Endothelial cell of umbilical vein (primary cell): ENCODE data around the gene PTGER2. TPM values are rescaled to one million over a fixed set of nuclear protein-coding genes. Genes with fewer than 3 reads are reported as not detected.

Experiments
- BruUV-seq: library from RNA; stranded (reverse); fragments of 400-500 nt; replicated peaks from 2 replicates; lab custom pipeline; 2021; lab: Mats Ljungman, UMichigan
- CTCF ChIA-PET: fragments of 300-600, 350-600 bp; sonication (Branson Sonifier 250); formaldehyde crosslinking; loops from one replicate; lab custom pipeline; 2021; ENCODE audit warnings: antibody characterized with exemption, inconsistent platforms; lab: Charles Lee
- POLR2A ChIA-PET: fragments of 300-600, 350-600 bp; sonication (Branson Sonifier 250); formaldehyde crosslinking; loops from one replicate; lab custom pipeline; 2021; ENCODE audit warnings: antibody characterized with exemption, inconsistent platforms; lab: Charles Lee
- DNase-seq: peaks from one replicate; pipeline ENCODE4 v3.0.0-alpha.2; 2011; ENCODE audit warnings: low read depth, low spot score
- FAIRE-seq: peaks from 2 replicates; lab custom pipeline; 2011; peaks lifted over from hg19 to GRCh38; lab: Jason Lieb, UNC
- H2AFZ ChIP-seq: 2 replicates; pipeline ENCODE4 v1.6.0; 2012; ENCODE audit warnings: low read depth, low read length, control low read depth, inconsistent platforms
- H3K27ac ChIP-seq: 2 replicates; pipeline ENCODE4 v1.5.1; 2011; ENCODE audit warnings: low read depth, mild to moderate bottlenecking, control low read depth, low read length, moderate library complexity; ENCODE audit not compliant: insufficient read depth
- H3K27me3 ChIP-seq, 2 experiments: 2 replicates each; pipeline versions ENCODE4 v1.6.0 to v1.6.1; 2011; ENCODE audit warnings: low read length in 2 of 2, mixed read lengths in 1 of 2; ENCODE audit not compliant: control insufficient read depth in 2 of 2, insufficient read depth in 2 of 2
- H3K36me3 ChIP-seq, 2 experiments: 2 replicates in 1 of 2; 3 replicates in 1 of 2; pipeline ENCODE4 v1.5.1; 2011; ENCODE audit warnings: low read length in 2 of 2, mild to moderate bottlenecking in 1 of 2, moderate library complexity in 1 of 2; ENCODE audit not compliant: control insufficient read depth in 2 of 2, insufficient read depth in 2 of 2; ENCODE audit errors: extremely low read depth in 1 of 2
- H3K4me1 ChIP-seq: 3 replicates; pipeline ENCODE4 v1.5.1; 2011; ENCODE audit warnings: mild to moderate bottlenecking, low read length; ENCODE audit not compliant: control insufficient read depth, insufficient read depth; ENCODE audit errors: extremely low read depth
- H3K4me2 ChIP-seq: 2 replicates; pipeline ENCODE4 v1.6.1; 2011; ENCODE audit warnings: low read length, control low read depth, mixed read lengths; ENCODE audit not compliant: insufficient read depth
- H3K4me3 ChIP-seq, 3 experiments: fragments of 200-600 bp in 1 of 3; sonication (generic), shearing (Covaris generic) in 1 of 3; replicated peaks in 1 of 3; 2 replicates each; pipeline ENCODE4 v1.5.1; 2011 to 2016; ENCODE audit warnings: control low read depth in 3 of 3, low read length in 3 of 3, mild to moderate bottlenecking in 2 of 3, inconsistent platforms in 1 of 3, low read depth in 1 of 3, moderate library complexity in 1 of 3; ENCODE audit not compliant: insufficient read depth in 1 of 3
- H3K79me2 ChIP-seq: 2 replicates; pipeline ENCODE4 v1.6.0; 2012; ENCODE audit warnings: low read length, inconsistent platforms; ENCODE audit not compliant: control insufficient read depth, insufficient read depth
- H3K9ac ChIP-seq: replicated peaks from 2 replicates; pipeline ENCODE3; 2011; ENCODE audit warnings: low read length, control low read depth; ENCODE audit not compliant: insufficient read depth; ENCODE audit errors: extremely low read depth
- H3K9me1 ChIP-seq: replicated peaks from 3 replicates; pipeline ENCODE4 v1.6.0; 2011; ENCODE audit warnings: mild to moderate bottlenecking, low read length; ENCODE audit not compliant: control insufficient read depth, insufficient read depth; ENCODE audit errors: extremely low read depth
- H3K9me3 ChIP-seq: replicated peaks from 2 replicates; pipeline ENCODE4 v1.5.1; 2012; ENCODE audit warnings: low read length, inconsistent platforms; ENCODE audit not compliant: control insufficient read depth, insufficient read depth
- H4K20me1 ChIP-seq: replicated peaks from 2 replicates; pipeline ENCODE3; 2011; ENCODE audit warnings: mild to moderate bottlenecking, low read length; ENCODE audit not compliant: control insufficient read depth, insufficient read depth; ENCODE audit errors: extremely low read depth
- CTCF ChIP-seq, 2 donors: IDR thresholded peaks; 1 replicate in 1 of 2; 2 replicates in 1 of 2; pipeline ENCODE4 v1.5.1; 2011; ENCODE audit warnings: low read length in 2 of 2, mild to moderate bottlenecking in 2 of 2, moderate library complexity in 2 of 2, control low read depth in 1 of 2, inconsistent platforms in 1 of 2, low read depth in 1 of 2; ENCODE audit not compliant: insufficient read depth in 1 of 2; ENCODE audit errors: extremely low read depth in 1 of 2
- EZH2 ChIP-seq: IDR thresholded peaks from 2 replicates; pipeline ENCODE4 v1.6.1; 2012; ENCODE audit warnings: borderline replicate concordance, low read depth, mild to moderate bottlenecking, moderate library complexity, low read length, inconsistent platforms; ENCODE audit not compliant: severe bottlenecking
- FOS ChIP-seq: IDR thresholded peaks from 2 replicates; pipeline ENCODE4 v1.6.1; 2011; ENCODE audit warnings: mild to moderate bottlenecking, low read length, moderate library complexity, borderline replicate concordance; ENCODE audit not compliant: insufficient read depth
- GATA2 ChIP-seq: IDR thresholded peaks from 2 replicates; pipeline ENCODE4 v1.7.0; 2011; ENCODE audit warnings: low read depth, mild to moderate bottlenecking, moderate library complexity, mixed read lengths, low read length; ENCODE audit not compliant: insufficient read length, insufficient read depth
- JUN ChIP-seq: IDR thresholded peaks from 2 replicates; pipeline ENCODE4 v1.6.1; 2011; ENCODE audit warnings: borderline replicate concordance, low read depth; ENCODE audit not compliant: insufficient read length, insufficient read depth
- MAX ChIP-seq: IDR thresholded peaks from 2 replicates; pipeline ENCODE4 v1.6.1; 2011; ENCODE audit not compliant: insufficient read depth, insufficient read length
- MYC ChIP-seq: IDR thresholded peaks from one replicate; pipeline ENCODE4 v1.6.1; 2011; ENCODE audit warnings: mild to moderate bottlenecking, low read depth, low read length
- POLR2A ChIP-seq: IDR thresholded peaks from 2 replicates; pipeline ENCODE4 v1.6.1; 2012; ENCODE audit warnings: low read depth, mild to moderate bottlenecking, control low read depth, low read length
- POLR2AphosphoS5 ChIP-seq: IDR thresholded peaks from 2 replicates; pipeline ENCODE4 v1.6.1; 2012; ENCODE audit warnings: low read depth, mild to moderate bottlenecking, control low read depth, low read length, moderate library complexity; ENCODE audit not compliant: insufficient read depth
- dilution Hi-C: fragments of 300-500 bp; cut with MboI; formaldehyde crosslinking; loops from one replicate; pipeline ENCODE4 v1.15.0; 2019; ENCODE audit warnings: low sequenced_read_pairs; ENCODE audit not compliant: extremely low pct_ligation_motif_present
- intact Hi-C: fragments of 100-400 bp; cut with micrococcal nuclease; formaldehyde crosslinking; loops from one replicate; pipeline ENCODE4 v1.10.0; 2022
- polyA plus RNA-seq, 4 experiments: library from polyadenylated mRNA; depleted of rRNA in 3 of 4; stranded (reverse) in 3 of 4; unstranded in 1 of 4; fragments of >200 nt; gene quantifications; 2 replicates each; pipeline versions ENCODE4 v1.2.1 to v1.2.3, GENCODE V29; 2011 to 2012; ENCODE audit warnings: missing spikeins in 1 of 4
- total RNA-seq: library from RNA; stranded (reverse); gene quantifications from 2 replicates; pipeline ENCODE4 v1.2.3, GENCODE V29; 2021

PTGER2 gene
- total and polyA plus RNA-seq, 2 donors (not counting 3 experiments of a cell fraction or from before 2014, with no cell fraction given), result not detected

GRCh38 chr14:52338051-52338681 lies 24.1 kb downstream of the PTGER2 start:
- POLR2A ChIA-PET, result interaction anchor here (0.6 kb wide), 1 partner anchor 20 kb away, joined by 3 read pairs; no protein-coding TSS in a partner anchor
- TF ChIP-seq FOS (peak; percentile 59), POLR2A (no peak)
- Histone ChIP-seq H3K4me3 (no peak overlapping the region), H3K27me3 (peaks cover 0 to under 1% of the 10 kb centered on the region in 2 experiments), H3K4me2 (no peak overlapping the region), H3K9me3 (no peaks in the 10 kb centered on the region), H4K20me1 (no peaks in the 10 kb centered on the region), H3K36me3 (no peaks in the 10 kb centered on the region), H2AFZ (no peak overlapping the region), H3K9me1 (no peaks in the 10 kb centered on the region), H3K4me1 (peaks cover 4% of the 10 kb centered on the region), H3K79me2 (no peaks in the 10 kb centered on the region), H3K27ac (no peak overlapping the region), H3K9ac (no peak overlapping the region)
- intact Hi-C loops (no loop called here), dilution Hi-C loops (no loop called here)
- CTCF ChIA-PET, result no interaction called here
- DNase-seq (peak; percentile 73), FAIRE-seq (peak; percentile 53)
- BruUV-seq, result no TSS peak

GRCh38 chr14:52339262-52339661 lies 25.1 kb downstream of the PTGER2 start:
- Histone ChIP-seq H3K36me3 (no peaks in the 10 kb centered on the region), H3K79me2 (no peaks in the 10 kb centered on the region), H3K4me2 (no peak overlapping the region), H3K4me3 (no peak overlapping the region), H3K9me1 (no peaks in the 10 kb centered on the region), H2AFZ (no peak overlapping the region), H4K20me1 (no peaks in the 10 kb centered on the region), H3K27ac (no peak overlapping the region), H3K27me3 (no peaks in the 10 kb centered on the region), H3K9me3 (no peaks in the 10 kb centered on the region), H3K4me1 (peaks cover 4% of the 10 kb centered on the region), H3K9ac (no peak overlapping the region)
- dilution Hi-C loops (no loop called here), intact Hi-C loops (no loop called here)
- CTCF ChIA-PET, result no interaction called here
- BruUV-seq, result no TSS peak
- POLR2A ChIA-PET, result no interaction called here
- no peak for FAIRE-seq
- no peak for TF ChIP-seq CTCF (IDR thresholded peaks at IDR 0.05; ENCODE audit: extremely low read depth in 1 of 2, insufficient read depth in 1 of 2, low read depth in 1 of 2, low read length in 2 of 2)
- TF ChIP-seq POLR2A, result no peak
- no peak for TF ChIP-seq POLR2AphosphoS5
- TF ChIP-seq MAX, result no peak
- no peak for TF ChIP-seq EZH2
- TF ChIP-seq FOS, result no peak
- TF ChIP-seq JUN, result no peak
- TF ChIP-seq MYC, result no peak
- TF ChIP-seq GATA2, result no peak
- no peak for DNase-seq
